Measurements from ENCODE around the gene RASGEF1C.
A peak's percentile ranks its signal among the peaks of the same experiment; 100 is the strongest.

Gene RASGEF1C

DNA sequence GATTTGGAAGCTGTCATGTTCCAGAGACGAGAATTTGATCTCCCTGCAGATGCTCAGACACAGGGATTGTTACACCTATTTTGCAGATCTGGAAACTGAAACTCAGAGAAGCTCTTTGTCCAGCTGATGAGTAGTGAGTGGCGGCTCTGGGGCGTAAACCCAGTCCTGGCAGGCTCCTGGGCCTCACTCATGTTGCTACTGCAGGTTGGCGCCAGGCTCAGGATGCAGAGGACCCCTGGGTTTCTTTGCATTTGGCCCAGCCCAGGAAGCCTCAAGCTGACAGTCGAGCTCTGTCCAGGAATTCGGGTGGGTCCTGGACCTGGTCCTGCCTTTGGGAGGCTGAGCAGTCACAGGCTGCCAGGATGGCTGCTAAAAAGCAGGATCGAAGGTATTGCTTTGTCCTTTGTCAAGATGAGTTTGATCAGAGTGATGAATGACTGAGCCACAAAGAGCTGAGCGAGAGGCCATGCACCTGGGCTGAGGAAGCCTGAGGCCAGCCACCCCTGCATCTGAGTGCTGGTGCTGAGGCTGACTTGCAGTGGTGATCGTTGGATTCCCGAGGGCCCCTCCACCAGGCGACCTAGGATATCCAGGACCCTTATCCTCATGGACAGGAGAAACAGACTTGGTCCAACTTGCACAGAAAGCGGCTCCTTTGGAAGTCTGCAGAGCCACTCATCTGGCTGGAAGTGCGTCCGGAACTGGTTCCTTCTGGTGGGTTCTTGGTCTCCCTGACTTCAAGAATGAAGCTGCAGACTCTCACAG is 129.1 kb downstream of the RASGEF1C start:
- no peak for DNase-seq

DNA sequence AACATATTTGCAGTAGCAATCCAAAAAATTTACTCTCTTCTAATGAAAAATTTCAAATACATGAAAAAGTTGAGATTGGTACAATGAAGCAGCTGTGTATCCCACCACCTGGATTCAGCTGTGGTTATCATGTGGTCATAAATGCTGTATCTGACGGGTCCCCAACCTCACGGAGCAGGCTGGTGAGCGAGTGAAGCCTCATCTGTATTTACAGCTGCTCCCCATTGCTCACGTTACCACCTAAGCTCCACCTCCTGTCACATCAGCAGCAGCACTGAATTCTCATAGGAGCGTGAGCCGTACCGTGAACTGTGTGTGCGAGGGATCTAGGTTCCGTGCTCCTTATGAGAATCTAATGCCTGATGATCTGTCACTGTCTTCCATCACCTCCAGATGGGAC is 130.7 kb downstream of the RASGEF1C start:
- DNase-seq, result no peak

DNA sequence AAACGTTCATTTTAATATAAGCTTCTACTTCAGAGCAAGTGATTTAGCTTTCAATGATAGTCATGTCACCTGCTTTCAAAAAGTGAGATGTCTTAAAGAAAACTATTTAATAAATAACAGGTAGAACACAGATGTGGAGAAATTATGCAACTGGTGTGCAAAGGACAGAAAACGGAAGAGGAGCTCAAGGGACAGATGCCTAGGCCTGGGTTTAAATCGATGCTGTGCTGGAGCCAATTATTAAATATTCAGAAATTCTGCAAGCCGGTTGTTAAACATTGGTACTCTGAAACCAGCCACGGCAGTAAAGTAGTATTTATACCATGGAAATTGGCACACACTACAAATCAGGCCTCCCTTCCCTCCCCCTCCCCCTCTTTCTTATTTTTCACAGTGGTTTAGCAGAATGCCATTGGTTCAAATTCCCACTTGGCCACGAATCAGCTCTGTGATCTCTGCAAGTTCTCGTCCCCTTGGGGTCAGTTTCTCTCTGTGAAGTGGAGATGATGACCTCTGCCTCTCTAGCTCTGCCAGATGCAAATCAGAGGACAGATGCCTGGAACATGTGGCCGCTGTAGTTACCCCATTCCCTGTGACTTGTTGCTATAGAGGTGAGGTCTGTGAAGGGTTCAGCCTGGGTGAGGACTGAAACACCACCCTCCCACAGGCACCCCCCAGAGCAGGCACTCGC is 131.3 kb downstream of the RASGEF1C start:
- no peak for DNase-seq

DNA sequence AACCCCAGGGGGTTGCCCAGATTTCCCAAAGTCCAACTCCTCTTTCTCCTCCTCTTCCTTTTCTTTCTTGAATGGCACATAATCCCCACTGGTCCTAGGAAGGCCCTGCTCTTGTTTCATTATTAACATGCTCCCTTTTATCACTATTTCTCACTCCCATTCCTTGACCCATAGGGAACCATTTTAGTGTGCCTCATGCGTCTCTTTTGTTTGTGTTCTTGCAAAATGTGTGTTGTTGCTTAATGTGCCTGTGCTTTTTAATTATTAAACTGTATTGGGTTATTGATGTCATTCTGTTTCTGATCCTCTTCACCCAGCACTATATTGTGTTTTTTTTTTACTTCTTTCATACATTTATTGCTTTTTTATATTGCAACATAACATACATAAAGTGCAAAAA is 133.3 kb downstream of the RASGEF1C start:
- DNase-seq, result no peak

DNA sequence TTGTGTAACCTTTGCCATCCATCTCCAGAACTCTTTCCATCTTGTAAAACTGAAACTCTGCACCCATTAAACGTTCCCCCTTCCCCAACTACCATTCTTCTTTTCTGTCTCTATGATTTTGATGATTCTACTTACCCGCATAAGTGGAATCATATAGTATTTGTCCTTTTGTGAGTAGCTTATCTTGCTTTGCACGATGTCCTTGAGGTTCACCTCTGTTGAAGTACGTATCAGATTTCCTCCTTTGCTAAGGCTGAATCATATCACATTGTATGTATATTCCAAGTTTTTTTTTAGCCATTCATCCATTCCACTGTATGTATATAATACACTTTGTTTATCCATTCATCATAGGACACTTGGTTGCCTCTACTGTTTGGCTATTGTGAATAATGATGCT is 134.5 kb downstream of the RASGEF1C start:
- DNase-seq, result peak; percentile 12

DNA sequence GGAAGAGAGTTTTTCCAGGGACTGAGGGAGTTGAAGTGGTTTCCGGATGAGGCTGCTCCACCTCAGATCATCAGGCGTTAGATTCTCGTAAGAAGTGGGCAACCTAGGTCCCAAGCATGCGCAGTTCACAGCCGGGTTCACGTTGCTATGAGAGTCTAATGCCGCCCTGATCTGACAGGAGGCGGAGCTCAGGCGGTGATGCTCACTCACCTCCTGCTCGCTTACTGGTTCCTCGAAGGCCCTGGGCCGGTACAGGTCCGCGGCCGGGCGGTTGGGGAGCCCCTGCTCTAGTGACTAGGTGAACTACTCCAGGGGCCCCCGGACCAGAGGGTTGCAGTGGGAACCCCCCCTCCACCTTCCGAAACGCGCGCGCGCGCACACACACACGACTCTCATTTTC is 136.5 kb downstream of the RASGEF1C start:
- DNase-seq, result no peak

DNA sequence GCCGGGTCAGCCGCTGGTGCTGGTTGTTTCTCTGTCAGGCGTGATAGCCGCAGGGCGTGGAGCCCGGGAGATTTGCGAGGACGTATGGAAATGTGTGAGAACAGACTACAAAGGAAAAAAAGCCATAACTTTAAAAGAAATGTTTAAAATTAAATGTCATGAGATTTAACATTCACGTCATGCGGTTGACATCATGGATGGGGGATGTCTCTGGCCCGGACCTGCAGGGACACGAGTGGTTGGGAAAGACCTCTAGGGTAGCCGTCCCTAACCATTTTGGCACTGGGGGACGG is 136.8 kb downstream of the RASGEF1C start:
- no peak for DNase-seq

DNA sequence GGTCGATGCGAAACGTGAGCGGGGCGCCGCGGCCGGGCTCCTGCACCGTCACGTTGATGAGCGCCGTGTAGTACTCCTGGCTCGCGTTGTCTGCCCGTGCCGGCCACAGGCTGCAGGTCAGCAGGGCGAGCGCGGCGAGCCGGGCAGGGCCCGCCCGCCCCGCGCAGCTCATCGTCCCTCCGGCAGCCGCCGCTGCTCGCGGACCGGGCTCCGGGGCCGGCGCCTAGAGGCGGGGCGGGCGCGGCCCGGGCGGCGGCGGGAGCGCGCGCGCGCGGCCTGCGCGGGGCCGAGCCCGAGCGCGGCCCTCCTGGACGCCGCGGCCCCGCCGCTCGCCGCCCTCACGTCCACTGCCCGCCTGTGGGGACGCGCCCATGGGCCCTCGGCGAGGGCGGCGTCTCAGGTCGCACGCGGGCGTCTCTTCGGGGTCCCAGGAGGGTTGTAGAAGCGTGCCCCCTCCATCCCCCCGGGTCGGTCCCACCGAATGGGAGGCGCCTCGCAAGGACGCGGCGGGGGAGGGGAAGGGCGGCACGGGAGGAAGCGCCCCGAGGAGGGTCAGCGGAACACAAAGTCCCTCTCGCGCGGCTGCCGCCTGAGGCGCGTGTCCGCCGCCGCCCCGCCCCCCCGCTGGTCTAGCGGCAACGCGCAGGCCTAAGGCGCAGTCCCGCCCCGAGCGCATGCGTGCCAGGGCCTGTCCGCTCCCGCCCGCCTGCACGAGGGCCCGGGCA is 137.3 kb downstream of the RASGEF1C start, which contains the start of gene RNF130:
RNF130 (minus strand) TSS at position 229 of the 725 bp plus-strand sequence; CDS start at position 172, 57 bp downstream.
- DNase-seq, result peak; percentile 92

DNA sequence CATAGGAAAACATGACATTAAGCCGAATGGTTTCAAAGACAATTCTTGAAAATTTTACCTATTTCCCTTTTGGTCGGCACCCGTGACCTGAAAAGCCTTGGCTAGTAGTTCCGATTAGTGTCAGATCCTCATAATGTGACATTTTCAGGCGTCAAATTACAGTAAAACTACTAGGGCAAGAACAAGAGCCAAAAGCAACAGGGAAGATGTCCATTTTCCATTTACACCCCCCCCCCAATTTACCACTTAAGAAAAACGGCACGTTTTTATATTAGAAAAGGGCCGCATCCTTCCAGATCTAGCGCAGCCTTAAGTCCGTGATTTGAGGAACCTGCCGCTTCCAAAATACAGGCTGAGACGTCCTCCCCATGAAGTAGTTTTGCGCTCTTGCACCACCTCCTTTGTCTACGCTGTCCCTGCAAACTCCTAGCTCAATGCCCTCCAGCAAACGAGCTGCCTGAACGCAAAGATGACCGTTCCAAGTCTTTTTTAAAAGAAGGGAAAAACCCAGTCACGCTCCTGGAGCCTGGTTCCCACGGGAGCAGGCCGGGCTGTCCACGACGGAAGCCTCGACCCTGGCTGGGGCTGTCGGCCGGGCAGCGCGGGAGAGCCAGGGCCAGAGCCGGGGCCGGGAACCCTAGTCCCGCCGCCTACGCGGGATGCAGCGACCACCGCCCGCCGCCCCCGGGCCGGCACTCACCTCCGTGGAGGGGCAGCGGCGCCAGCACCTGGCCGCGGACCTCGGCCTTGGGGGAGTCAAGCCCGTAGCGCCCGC is 138.1 kb downstream of the RASGEF1C start:
- peak; percentile 50 for DNase-seq

DNA sequence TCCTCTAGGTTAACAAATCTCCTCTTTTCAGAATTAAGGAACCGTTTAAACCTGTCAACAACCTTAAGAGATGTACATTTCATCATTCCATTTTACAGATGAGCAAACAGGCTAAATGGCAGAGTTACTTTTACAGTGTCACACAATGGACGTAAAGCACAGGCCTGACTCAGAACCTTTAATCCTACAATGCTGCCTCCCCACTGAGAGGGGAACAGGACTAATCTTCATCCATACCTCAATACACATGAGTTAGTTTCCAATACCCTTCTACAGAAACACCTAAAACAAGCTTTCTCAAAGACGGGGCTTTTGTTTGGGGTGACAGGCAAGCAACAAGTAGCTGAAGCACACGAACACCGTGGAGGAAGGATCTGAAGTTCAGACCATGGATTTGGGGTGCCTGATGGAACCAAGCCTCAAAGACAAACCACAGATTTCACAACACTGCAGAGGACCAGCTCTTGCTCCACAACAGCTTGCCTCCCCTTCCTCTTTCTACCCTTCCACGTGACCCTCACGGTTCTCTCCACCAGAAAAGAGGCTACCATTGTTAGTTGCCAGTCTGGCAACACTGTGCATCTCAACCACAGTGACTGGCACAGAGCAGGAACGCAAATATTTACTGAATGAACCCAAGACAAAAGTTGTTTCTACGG is 139.3 kb downstream of the RASGEF1C start:
- peak; percentile 65 for DNase-seq

DNA sequence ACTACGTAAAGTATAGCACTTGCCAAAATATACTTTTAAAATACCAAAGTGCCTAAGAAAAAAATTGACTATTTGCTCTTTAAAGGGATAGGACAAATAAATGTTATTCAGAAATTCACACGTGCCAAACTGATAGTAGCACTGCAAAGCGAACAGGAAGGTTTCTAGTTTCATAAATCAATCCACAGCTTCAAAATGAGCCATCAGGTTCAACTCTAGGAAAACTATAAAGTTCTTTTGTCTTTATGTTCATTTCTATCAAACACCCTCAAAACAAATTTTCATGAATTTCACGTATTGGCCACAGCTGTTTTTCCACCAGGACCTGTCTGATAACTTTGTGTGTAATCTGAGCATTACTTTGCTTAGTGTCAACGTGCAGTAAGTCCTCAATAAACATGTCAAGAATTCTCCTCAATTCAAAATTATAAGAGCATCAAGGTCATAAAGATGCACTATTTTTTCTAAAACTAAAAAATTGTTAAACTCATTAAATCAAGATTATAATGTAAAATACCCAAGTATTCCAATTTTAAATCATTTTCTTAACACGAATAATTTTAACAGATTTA is 140.4 kb downstream of the RASGEF1C start:
- DNase-seq, result no peak

DNA sequence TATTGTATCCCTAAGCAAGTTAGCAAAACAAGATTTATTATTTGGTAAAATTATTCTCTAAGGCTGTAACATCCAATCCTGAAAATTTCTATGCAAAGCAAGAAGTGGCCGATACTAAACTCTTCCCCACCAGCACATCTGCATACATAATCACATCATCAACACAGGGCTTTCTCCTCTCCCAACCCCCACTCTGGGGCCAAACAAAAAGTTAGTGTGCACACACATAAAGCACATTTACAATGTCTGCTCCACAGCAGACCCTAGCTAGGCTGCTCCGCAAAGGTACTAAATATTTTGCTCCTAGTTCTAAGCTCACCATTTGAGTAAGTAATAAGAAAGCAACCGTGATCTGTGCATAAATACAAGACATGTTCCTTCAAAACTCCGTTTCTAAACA is 141.0 kb downstream of the RASGEF1C start:
- no peak for DNase-seq

DNA sequence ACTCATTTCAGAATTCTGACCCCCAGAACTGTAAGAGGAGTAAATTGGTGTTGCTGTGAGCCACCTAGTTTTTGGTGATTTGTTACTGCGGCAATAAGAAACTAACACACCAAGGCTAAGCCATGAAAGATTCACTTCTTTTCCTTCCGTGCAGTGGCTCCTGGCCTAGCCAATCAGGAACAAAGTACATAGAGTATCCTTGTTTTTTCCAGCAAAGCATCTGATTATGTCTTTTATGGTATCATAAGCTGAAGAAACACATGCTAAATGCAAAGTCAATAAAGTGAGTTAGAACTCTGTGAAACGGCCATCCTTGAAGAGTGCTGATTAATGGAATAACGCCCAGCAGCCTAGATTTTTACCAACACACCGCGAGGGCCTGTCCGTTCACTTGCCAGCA is 148.8 kb downstream of the RASGEF1C start:
- DNase-seq, result no peak

DNA sequence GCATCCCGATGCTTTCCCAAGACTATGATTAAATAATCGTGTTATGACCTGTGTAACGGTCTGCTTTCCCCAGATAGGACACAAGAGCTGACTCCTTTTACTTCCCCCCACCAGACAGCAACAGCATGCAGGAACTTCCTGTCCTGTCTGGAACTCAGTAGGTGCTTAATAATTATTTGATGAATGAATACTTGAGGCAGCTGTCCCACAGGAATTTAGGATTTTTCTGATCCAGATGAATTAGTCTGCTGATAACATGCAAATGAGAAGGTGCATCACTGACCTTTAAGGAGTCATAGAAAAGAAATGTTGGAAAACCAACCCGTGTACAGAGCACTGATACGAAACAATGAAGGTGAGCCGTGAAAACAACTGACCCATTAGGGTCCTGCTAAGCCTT is 149.7 kb downstream of the RASGEF1C start:
- DNase-seq, result no peak

DNA sequence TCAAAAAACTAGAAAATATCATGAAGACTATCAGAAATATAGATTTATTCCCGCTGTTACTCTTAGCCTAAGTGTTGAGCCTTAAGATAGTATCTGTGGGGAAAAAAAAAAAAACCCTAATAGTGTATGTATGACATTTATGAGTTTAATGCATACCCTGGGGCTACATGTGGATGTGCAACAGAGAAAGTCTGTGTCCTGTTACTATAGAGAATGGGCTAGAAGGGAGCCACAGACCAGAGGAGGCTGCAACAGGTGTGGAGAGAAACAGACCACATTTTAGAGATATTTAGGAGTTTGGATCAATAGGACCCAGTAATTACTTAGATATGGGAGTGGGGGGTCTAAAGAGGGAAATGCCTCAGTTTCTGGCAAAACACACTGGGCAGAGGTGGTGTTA is 152.9 kb downstream of the RASGEF1C start:
- no peak for DNase-seq

DNA sequence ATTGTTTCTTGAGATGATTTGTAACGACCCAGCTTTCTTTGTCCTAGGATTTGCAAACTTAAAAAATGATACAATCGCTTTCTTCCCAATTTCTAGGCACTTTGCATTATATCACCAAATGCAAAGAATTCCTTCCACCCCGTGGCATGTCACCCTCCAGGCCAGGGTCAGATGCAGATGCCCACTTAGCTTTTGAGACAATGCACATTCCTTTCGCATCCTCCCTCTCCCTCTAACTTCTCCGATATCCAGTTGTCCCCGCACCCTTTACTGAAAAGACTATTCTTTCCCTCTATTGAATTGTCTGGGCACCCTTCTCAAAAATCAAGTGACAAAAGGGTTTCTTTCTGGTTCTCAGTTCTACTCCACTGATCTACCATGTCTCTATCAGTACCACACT is 154.8 kb downstream of the RASGEF1C start:
- DNase-seq, result no peak

DNA sequence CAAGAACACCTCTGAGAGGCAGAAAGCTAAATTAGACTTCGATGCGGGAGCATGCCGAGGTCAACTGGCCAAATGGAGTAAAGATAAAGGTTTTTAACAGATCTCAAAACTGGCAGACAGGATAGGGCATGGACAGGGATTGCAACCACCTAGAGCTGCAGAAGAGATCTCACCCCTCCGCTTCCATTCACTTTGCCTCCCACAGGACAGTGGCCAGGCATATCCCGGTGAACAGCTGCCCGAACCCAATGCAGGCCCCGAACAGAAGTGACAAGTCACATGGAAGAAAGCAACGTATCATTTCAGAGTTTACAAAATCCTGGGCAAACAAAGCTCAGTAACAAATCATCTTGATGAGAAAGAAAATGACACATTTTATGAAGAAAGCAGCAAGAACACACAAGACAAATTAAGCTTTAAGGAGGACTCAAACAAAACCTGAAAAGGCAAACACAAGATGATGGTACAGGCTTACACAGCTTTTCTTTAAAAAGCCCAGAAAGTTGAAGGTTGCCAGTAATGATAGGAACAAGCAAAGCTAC is 155.9 kb downstream of the RASGEF1C start:
- DNase-seq, result no peak

DNA sequence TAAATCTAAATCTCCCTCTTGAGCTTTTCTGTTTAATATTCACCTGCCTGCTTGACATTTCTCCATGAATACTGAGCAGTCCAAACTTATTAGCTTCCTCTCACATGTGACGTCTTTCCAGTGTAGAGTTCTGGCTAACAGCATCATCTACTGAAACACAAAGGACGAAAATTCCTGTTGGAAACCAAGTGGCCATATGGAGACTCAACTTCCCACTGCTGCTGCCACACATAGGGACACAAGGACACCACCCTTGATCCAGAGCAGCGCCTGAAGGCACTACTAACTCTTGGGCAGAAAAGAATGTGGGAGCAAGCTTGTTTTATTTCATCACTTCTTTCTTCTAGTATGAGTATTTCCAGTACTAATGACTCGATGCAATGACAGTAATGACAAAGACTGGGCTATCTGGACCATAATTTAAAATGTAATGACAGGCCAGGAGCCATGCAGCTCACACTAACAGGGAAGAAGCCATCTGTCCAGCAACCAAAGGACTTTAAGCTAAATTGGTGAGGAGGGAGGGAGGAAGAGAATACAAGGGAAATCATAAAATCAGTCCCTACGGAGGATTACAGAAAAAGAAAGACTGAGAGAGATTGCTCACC is 156.7 kb downstream of the RASGEF1C start:
- no peak for DNase-seq

Measured in NCI-H345 (cell line).